ENCODE results near the gene RBP5.

Gene RBP5

DNA sequence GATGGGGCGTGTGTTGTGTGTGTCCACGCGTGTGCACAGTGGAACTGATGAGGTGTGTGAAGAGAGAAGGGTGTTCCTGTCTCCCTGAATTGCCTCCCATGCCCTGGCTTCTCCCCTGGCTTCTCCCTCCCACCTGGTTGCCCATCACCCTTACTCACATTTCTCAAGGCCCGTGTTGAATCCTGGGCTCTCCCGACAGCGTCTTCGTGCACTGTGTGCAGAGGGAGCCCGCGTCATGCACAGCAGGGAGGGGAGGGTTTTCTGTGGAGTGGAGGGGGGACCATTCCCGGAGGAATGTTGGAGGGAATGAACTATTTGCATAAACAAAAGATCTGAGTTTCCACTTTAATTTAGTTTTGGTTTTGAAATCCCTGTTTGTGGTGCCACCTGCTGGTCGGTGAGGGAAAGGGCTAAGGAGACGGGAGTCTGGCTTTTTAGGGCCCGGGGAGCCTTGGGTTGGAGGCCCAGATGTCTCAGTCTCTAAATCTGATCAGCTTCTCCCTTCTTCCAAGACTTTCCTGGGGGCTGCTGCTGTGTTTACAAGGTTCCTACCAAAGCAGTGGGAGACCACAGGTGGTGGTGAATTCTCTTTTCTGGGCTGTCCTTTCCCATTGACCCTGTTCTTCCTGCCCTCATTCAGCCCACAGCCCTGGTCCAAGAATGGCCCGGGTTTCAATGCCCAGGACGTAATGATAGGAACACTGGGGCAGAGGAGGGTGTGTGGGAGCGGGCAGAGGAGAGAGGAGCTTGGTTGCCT, 36.3 kb downstream of the RBP5 start, which contains the start of gene C1R:
C1R (minus strand) TSS at position 217 of the 757 bp plus-strand sequence; CDS start at position 160, 57 bp downstream.
- Histone ChIP-seq H3K4me3 (ENCODE audit: low read length) (peak within 1 kb of the TSS; percentile 75), H3K27me3 (ENCODE audit: control insufficient read depth, insufficient read depth, low read length) (peaks cover 5% of the 10 kb centered on the region), H3K9me3 (ENCODE audit: control insufficient read depth, low read length) (no peaks in the 10 kb centered on the region), H3K9ac (ENCODE audit: low read length) (peak within 1 kb of the TSS; percentile 49), H3K36me3 (ENCODE audit: control insufficient read depth, insufficient read depth, low read length) (no peaks in the 10 kb centered on the region), H3K4me1 (ENCODE audit: control insufficient read depth, insufficient read depth, low read length) (peaks cover 9% of the 10 kb centered on the region)

DNA sequence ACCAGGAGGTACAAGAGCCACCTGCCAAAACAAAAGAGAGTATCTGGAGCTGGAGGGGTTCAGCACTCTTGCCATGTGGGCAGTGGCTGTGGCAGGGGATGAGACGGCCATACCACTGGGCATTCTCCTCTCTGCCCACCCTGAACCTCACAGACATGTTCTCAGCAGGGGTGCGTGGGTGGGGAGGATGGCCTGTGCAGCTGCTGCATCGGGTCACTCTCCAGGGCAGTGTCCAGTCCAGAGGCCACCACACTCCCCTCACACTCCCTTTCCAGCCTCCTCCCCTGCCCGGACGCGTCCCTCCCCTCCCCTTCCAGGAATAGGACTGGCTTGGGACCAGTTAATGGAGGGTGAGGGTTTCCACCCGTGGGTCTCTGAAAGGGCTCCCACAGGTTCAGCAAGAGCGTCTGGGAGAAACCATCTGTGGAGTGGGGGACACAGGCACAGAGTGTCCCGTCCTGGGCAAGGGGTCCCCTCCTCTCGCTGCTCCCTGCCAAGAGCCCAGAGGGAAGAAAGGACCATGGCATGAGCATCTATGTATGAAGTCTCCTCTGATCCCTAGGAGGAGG, 36.9 kb downstream of the RBP5 start:
- Histone ChIP-seq H3K9me3 (ENCODE audit: control insufficient read depth, low read length) (no peaks in the 10 kb centered on the region), H3K9ac (ENCODE audit: low read length) (peak overlapping the region; percentile 49), H3K4me1 (ENCODE audit: control insufficient read depth, insufficient read depth, low read length) (peaks cover 9% of the 10 kb centered on the region), H3K36me3 (ENCODE audit: control insufficient read depth, insufficient read depth, low read length) (no peaks in the 10 kb centered on the region), H3K4me3 (ENCODE audit: low read length) (peak overlapping the region; percentile 75), H3K27me3 (ENCODE audit: control insufficient read depth, insufficient read depth, low read length) (peaks cover 5% of the 10 kb centered on the region)

DNA sequence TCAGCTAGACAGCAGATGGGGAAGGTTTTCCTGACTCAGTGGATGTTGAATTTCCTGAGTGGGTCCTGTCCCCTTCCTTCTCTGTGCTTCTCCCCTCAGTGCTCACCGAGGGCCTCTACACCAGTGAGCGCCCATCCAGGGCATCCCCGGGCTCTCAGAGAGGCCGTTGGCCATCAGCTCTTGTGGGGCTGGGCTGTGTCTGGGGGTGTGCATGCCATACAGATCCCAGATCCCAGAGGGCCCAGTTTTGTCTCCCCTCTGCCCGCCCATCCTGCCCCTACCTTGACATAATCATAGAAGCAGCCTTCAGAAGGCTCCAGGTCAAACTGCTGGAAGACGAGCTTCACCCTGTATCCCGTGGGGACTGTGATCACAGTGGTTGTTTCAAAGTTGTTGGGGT, 37.5 kb downstream of the RBP5 start:
- Histone ChIP-seq H3K36me3 (ENCODE audit: control insufficient read depth, insufficient read depth, low read length) (no peaks in the 10 kb centered on the region), H3K27me3 (ENCODE audit: control insufficient read depth, insufficient read depth, low read length) (peaks cover 5% of the 10 kb centered on the region), H3K4me3 (ENCODE audit: low read length) (no peak overlapping the region), H3K4me1 (ENCODE audit: control insufficient read depth, insufficient read depth, low read length) (peaks cover 9% of the 10 kb centered on the region), H3K9me3 (ENCODE audit: control insufficient read depth, low read length) (no peaks in the 10 kb centered on the region), H3K9ac (ENCODE audit: low read length) (peak overlapping the region; percentile 32)

DNA sequence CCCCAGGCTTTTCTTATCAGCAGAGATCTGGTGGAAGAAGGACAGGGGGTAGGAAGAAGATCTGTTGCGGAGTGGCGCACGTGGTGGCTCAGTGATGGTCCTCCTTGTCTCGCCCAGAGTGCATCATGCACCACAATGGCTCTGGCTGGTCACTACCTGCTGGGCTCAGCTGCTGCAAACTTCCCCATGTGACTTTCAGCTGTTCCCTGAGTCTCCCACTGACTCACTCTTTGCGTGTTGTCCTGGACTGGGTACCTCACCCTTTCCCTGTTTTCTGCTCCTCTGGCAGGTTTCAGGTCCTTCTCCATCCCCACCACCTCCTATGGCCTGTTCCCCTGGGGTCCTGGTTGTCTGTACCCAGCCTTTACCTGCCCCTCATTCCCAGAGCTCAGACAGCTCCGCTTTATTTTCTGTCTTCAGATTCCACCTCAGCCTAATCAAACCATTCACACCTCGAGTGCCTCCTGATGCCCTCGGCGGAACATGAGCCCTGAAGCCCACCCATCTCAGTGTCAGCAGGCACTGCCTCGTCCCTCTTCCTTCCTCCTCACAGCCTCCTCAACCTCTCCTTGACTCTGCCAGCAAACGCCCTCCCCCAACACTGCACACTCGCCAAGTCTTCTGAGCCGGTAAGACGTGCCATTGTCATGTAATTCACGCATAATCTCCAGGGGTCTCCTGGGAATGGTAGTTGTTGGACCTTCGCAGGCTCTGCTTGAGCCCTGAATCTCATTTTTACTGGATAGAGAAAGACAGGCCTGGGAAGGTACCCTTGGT, 38.3 kb downstream of the RBP5 start:
- Histone ChIP-seq H3K9me3 (ENCODE audit: control insufficient read depth, low read length) (no peaks in the 10 kb centered on the region), H3K9ac (ENCODE audit: low read length) (peak overlapping the region; percentile 32), H3K4me3 (ENCODE audit: low read length) (no peak overlapping the region), H3K36me3 (ENCODE audit: control insufficient read depth, insufficient read depth, low read length) (no peaks in the 10 kb centered on the region), H3K4me1 (ENCODE audit: control insufficient read depth, insufficient read depth, low read length) (peaks cover 9% of the 10 kb centered on the region), H3K27me3 (ENCODE audit: control insufficient read depth, insufficient read depth, low read length) (peaks cover 5% of the 10 kb centered on the region)

DNA sequence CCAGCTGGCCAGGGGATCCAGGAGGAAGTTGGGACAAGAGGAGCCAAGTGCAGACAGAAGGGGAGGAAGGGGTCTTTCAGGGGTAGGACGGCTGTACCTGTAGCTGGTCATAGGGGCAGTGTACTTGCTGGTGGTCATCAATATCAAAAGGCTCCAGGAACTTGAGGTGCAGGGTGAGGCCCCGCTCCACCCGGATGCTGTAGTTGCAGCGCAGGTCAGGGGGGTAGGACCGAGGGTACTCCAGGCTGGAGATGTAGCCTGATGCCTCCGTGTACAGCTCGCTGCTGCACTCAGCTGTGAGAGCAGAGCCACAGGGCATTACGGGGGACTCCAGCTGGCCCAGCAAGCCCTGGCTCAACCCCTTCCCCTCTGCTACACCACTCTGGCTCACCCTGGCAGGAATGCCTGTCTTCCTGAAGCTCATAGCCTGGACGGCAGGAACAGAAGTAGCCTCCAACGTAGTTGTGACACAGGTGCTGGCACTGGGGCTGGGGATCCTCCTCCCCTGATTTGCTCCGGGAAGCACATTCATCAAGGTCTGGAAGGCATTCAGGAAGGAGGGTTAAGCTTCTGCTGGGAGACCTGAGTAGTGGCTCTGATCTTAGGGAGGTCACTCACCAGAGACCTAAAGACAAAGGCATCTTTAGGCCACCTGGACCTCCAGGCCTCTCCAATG, 39.4 kb downstream of the RBP5 start:
- no peaks in the 10 kb centered on the region for H3K36me3 ChIP-seq (ENCODE audit: control insufficient read depth, insufficient read depth, low read length)
- H3K4me1 ChIP-seq (ENCODE audit: control insufficient read depth, insufficient read depth, low read length), result peaks cover 9% of the 10 kb centered on the region
- peaks cover 5% of the 10 kb centered on the region for H3K27me3 ChIP-seq (ENCODE audit: control insufficient read depth, insufficient read depth, low read length)
- no peaks in the 10 kb centered on the region for H3K9me3 ChIP-seq (ENCODE audit: control insufficient read depth, low read length)
- no peak overlapping the region for H3K4me3 ChIP-seq (ENCODE audit: low read length)
- no peak overlapping the region for H3K9ac ChIP-seq (ENCODE audit: low read length)

DNA sequence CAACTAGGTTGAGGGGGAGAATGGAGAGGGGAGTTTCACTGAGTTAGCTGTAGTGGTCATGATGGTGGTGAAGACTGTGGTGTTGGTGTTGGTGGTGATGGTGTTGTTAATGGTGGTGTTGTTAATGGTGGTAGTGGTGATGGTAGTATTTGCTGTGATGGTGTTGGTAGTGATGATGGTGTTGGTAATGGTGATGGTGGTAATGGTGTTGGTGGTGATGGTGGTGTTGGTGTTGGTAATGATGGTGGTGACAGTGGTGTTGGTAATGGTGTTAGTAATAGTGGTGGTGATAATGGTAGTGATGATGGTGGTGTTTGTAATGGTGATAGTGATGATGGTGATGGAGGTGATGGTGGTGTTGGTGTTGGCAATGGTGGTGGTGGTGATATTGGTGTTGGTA, 45.6 kb downstream of the RBP5 start:
- H3K4me1 ChIP-seq (ENCODE audit: control insufficient read depth, insufficient read depth, low read length), result no peaks in the 10 kb centered on the region
- no peak overlapping the region for H3K9ac ChIP-seq (ENCODE audit: low read length)
- peaks cover 6% of the 10 kb centered on the region for H3K36me3 ChIP-seq (ENCODE audit: control insufficient read depth, insufficient read depth, low read length)
- H3K4me3 ChIP-seq (ENCODE audit: low read length), result no peak overlapping the region
- H3K27me3 ChIP-seq (ENCODE audit: control insufficient read depth, insufficient read depth, low read length), result no peaks in the 10 kb centered on the region
- no peaks in the 10 kb centered on the region for H3K9me3 ChIP-seq (ENCODE audit: control insufficient read depth, low read length)

DNA sequence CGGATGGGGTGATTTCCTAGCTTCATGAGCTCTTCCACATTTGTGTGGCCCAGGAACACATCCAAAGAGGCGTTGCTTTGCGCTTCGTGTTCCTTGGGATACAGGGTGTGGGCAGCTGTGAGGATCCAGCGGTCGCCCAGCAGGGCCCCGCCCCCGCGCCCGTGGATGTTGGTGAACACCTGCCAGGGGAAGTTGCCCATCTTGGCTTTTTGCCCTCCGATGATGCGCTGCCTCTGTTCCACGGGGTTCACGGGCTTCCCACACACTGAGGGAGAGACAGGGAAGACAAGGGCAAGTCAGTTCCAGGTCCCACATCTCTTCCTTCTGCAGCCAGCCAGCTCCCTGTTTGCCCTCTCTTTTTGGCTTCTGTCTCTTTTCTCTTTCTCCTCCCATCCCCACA, 47.7 kb downstream of the RBP5 start:
- Histone ChIP-seq H3K36me3 (ENCODE audit: control insufficient read depth, insufficient read depth, low read length) (peaks cover 6% of the 10 kb centered on the region), H3K4me3 (ENCODE audit: low read length) (no peak overlapping the region), H3K4me1 (ENCODE audit: control insufficient read depth, insufficient read depth, low read length) (no peaks in the 10 kb centered on the region), H3K9ac (ENCODE audit: low read length) (no peak overlapping the region), H3K27me3 (ENCODE audit: control insufficient read depth, insufficient read depth, low read length) (no peaks in the 10 kb centered on the region), H3K9me3 (ENCODE audit: control insufficient read depth, low read length) (no peaks in the 10 kb centered on the region)

DNA sequence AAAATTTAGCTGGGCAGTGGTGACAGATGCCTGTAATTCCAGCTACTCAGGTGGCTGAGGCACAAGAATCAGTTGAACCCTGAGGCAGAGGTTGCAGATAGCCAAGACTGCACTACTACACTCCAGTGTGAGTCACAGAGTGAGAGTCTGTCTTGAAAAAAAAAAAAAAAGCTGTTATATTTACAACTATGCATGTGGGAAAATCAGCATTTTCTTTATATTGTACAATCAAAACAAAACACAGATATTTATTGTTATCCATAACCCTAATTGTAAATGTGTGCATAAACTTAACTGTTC, 48.9 kb downstream of the RBP5 start:
- Histone ChIP-seq H3K27me3 (ENCODE audit: control insufficient read depth, insufficient read depth, low read length) (peaks cover 5% of the 10 kb centered on the region), H3K36me3 (ENCODE audit: control insufficient read depth, insufficient read depth, low read length) (peaks cover 6% of the 10 kb centered on the region), H3K4me1 (ENCODE audit: control insufficient read depth, insufficient read depth, low read length) (no peaks in the 10 kb centered on the region), H3K9me3 (ENCODE audit: control insufficient read depth, low read length) (no peaks in the 10 kb centered on the region), H3K4me3 (ENCODE audit: low read length) (no peak overlapping the region), H3K9ac (ENCODE audit: low read length) (no peak overlapping the region)

DNA sequence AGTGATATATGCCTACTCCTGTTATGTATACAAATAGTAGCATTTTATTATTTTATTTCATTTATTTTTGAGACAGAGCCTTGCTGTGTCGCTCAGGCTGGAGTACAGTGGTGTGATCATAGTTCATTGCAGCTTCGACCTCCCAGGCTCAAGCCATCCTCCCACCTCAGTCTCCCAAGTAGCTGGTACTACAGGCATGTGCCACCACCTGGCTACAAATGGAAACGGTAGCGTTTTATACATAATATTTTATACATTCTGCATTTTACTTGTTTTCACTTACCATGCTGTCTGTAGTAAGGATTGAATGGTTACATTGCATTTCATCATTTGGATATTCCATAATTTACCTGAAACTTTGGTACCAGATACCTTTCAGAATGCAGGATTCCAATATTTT, 50.5 kb downstream of the RBP5 start:
- no peak overlapping the region for H3K4me3 ChIP-seq (ENCODE audit: low read length)
- H3K27me3 ChIP-seq (ENCODE audit: control insufficient read depth, insufficient read depth, low read length), result peaks cover 5% of the 10 kb centered on the region
- no peak overlapping the region for H3K9ac ChIP-seq (ENCODE audit: low read length)
- H3K36me3 ChIP-seq (ENCODE audit: control insufficient read depth, insufficient read depth, low read length), result peaks cover 6% of the 10 kb centered on the region
- no peaks in the 10 kb centered on the region for H3K9me3 ChIP-seq (ENCODE audit: control insufficient read depth, low read length)
- H3K4me1 ChIP-seq (ENCODE audit: control insufficient read depth, insufficient read depth, low read length), result no peaks in the 10 kb centered on the region

DNA sequence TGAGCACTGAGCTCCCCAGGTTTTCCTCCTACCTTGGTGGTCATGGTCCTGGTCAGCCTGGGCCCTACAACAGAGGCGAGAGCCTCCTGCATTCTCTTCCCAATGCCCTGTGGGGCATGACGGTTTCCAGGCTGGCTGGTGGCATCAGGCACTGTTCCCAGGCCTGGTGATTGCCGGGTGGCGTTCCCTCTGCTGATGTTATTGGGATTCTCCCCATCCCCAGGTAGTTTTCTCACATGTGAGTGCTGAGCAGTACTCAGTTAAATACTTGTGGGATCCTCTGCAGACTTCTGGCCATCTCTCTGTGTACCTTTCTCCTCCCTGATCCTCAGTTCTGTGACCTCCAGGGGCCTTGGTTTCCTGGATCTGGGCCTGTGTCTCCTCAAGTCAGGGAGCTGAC, 52.2 kb downstream of the RBP5 start:
- no peak overlapping the region for H3K9ac ChIP-seq (ENCODE audit: low read length)
- no peak overlapping the region for H3K4me3 ChIP-seq (ENCODE audit: low read length)
- H3K36me3 ChIP-seq (ENCODE audit: control insufficient read depth, insufficient read depth, low read length), result peaks cover 6% of the 10 kb centered on the region
- no peaks in the 10 kb centered on the region for H3K9me3 ChIP-seq (ENCODE audit: control insufficient read depth, low read length)
- no peaks in the 10 kb centered on the region for H3K4me1 ChIP-seq (ENCODE audit: control insufficient read depth, insufficient read depth, low read length)
- H3K27me3 ChIP-seq (ENCODE audit: control insufficient read depth, insufficient read depth, low read length), result peaks cover 5% of the 10 kb centered on the region

DNA sequence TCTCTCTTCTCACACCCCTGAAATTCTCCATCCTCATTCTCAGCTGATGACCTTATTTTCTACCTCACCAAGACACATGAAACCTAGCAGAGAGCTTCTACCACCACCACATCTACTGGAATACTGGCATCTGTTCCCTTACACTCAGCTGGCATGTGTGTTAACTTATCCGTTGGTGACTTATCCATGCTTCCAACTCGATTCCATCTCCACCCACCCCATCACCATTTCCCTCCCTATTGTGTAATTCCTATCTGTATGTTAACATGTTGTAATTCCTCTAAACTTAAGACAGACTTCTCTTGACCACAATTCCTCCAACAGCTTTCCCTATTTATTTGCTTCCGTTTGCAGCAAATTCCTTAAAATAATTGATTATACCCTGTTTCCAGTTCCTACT, 52.8 kb downstream of the RBP5 start:
- H3K36me3 ChIP-seq (ENCODE audit: control insufficient read depth, insufficient read depth, low read length), result peaks cover 4% of the 10 kb centered on the region
- no peaks in the 10 kb centered on the region for H3K4me1 ChIP-seq (ENCODE audit: control insufficient read depth, insufficient read depth, low read length)
- H3K9me3 ChIP-seq (ENCODE audit: control insufficient read depth, low read length), result no peaks in the 10 kb centered on the region
- peaks cover 5% of the 10 kb centered on the region for H3K27me3 ChIP-seq (ENCODE audit: control insufficient read depth, insufficient read depth, low read length)
- no peak overlapping the region for H3K9ac ChIP-seq (ENCODE audit: low read length)
- no peak overlapping the region for H3K4me3 ChIP-seq (ENCODE audit: low read length)

DNA sequence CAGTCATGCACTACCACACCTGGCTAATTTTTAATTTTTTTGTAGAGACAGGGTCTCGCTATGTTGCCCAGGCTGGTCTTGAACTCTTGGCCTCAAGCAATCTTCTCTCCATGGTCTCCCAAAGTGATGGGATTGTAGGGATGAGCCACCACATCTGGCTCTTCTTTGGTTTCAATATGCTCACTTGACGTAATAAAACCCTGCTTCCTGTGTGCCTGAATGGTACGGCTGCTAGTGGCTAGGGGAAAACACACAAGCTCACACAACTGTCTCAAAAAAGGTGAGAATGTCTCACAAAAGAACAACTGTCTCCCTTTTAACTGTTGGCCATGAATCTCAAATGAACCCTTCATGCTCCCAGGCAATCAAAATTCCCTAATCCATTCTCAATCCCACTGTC, 53.2 kb downstream of the RBP5 start:
- no peak overlapping the region for H3K9ac ChIP-seq (ENCODE audit: low read length)
- no peaks in the 10 kb centered on the region for H3K9me3 ChIP-seq (ENCODE audit: control insufficient read depth, low read length)
- peaks cover under 1% of the 10 kb centered on the region for H3K36me3 ChIP-seq (ENCODE audit: control insufficient read depth, insufficient read depth, low read length)
- no peak overlapping the region for H3K4me3 ChIP-seq (ENCODE audit: low read length)
- H3K4me1 ChIP-seq (ENCODE audit: control insufficient read depth, insufficient read depth, low read length), result no peaks in the 10 kb centered on the region
- H3K27me3 ChIP-seq (ENCODE audit: control insufficient read depth, insufficient read depth, low read length), result peaks cover 5% of the 10 kb centered on the region

Data from mucosa of stomach (tissue), 1 donor.